ENCODE results near the gene SALL1. TPM values are rescaled to one million over a fixed set of nuclear protein-coding genes. Genes with fewer than 3 reads are reported as not detected.

The SALL1 gene
- total RNA-seq, 1 experiment from 2014 or later: not detected

DNA sequence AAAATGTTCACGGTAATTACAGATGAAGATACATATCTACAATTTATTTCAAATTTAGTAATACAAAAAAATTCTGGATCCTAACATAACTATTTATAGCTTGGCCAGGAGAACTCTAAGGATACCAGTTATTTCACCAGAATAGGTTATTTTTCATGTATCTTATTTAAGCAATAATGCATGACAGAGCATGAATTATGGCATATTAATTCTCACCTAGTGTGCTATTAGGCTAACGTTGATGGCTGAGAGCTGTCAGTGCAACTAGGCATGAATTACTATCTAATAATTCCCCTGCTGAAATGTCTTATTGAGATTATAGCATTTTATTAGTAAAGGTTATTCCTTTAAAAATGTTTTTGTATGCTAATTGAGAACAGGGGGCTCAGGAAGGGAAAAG is 44.5 kb downstream of the SALL1 start:
- Histone ChIP-seq H3K4me3 (replicated peaks in 1 of 2; ENCODE audit: low read depth in 1 of 2, low read length in 2 of 2) (no peak overlapping the region), H3K27me3 (ENCODE audit: insufficient read depth, low read length) (no peaks in the 10 kb centered on the region), H3K79me2 (ENCODE audit: insufficient read depth, low read length) (no peaks in the 10 kb centered on the region), H2AFZ (ENCODE audit: low read depth, low read length, poor library complexity, severe bottlenecking) (no peak overlapping the region), H4K20me1 (ENCODE audit: insufficient read depth) (no peaks in the 10 kb centered on the region), H3K27ac (ENCODE audit: low read depth, low read length) (no peak overlapping the region), H3K9me2 (ENCODE audit: insufficient read depth) (no peaks in the 10 kb centered on the region), H3K9ac (ENCODE audit: low read length) (no peak overlapping the region), H3K4me1 (ENCODE audit: control insufficient read depth in 1 of 2, insufficient read depth in 2 of 2, low read length in 2 of 2) (no peaks in the 10 kb centered on the region), H3K4me2 (ENCODE audit: low read length) (no peak overlapping the region), H3K36me3 (ENCODE audit: control insufficient read depth in 1 of 2, insufficient read depth in 2 of 2, low read length in 2 of 2) (no peaks in the 10 kb centered on the region), H3K9me3 (ENCODE audit: control insufficient read depth in 1 of 2, insufficient read depth in 1 of 2, low read depth in 1 of 2, low read length in 2 of 2) (no peaks in the 10 kb centered on the region)
- ChIA-PET RAD21 (ENCODE audit: low non-redundant PET in 1 of 2, low total read pairs in 2 of 2, uncharacterized antibody in 2 of 2, unreplicated experiment in 2 of 2) (no interaction called here), CTCF (no interaction called here), POLR2A (no interaction called here)
- ATAC-seq (no peak), DNase-seq (ENCODE audit: low read depth, low spot score) (no peak)
- TF ChIP-seq REST (IDR thresholded peaks at IDR 0.05; ENCODE audit: low read depth) (no peak), ATF3 (IDR thresholded peaks at IDR 0.05) (no peak), EGR1 (IDR thresholded peaks at IDR 0.05; ENCODE audit: low read depth) (no peak), POLR2AphosphoS5 (IDR thresholded peaks at IDR 0.05; ENCODE audit: low read depth, low read length) (no peak), YY1 (IDR thresholded peaks at IDR 0.05; ENCODE audit: extremely low read depth, insufficient replicate concordance, low read depth, low read length) (no peak)
- no TSS peak for BruUV-seq (replicated peaks)
- intact Hi-C loops (cut with micrococcal nuclease): no loop called here

- Histone ChIP-seq H3K36me3 (ENCODE audit: control insufficient read depth in 1 of 2, insufficient read depth in 2 of 2, low read length in 2 of 2) (no peaks in the 10 kb centered on the region), H4K20me1 (ENCODE audit: insufficient read depth) (no peaks in the 10 kb centered on the region), H3K4me2 (ENCODE audit: low read length) (no peak overlapping the region), H3K27ac (ENCODE audit: low read depth, low read length) (no peak overlapping the region), H3K4me1 (ENCODE audit: control insufficient read depth in 1 of 2, insufficient read depth in 2 of 2, low read length in 2 of 2) (no peaks in the 10 kb centered on the region), H3K9ac (ENCODE audit: low read length) (no peak overlapping the region), H3K79me2 (ENCODE audit: insufficient read depth, low read length) (no peaks in the 10 kb centered on the region), H3K27me3 (ENCODE audit: insufficient read depth, low read length) (no peaks in the 10 kb centered on the region), H3K9me2 (ENCODE audit: insufficient read depth) (no peaks in the 10 kb centered on the region), H2AFZ (ENCODE audit: low read depth, low read length, poor library complexity, severe bottlenecking) (no peak overlapping the region), H3K4me3 (replicated peaks in 1 of 2; ENCODE audit: low read depth in 1 of 2, low read length in 2 of 2) (no peak overlapping the region), H3K9me3 (ENCODE audit: control insufficient read depth in 1 of 2, insufficient read depth in 1 of 2, low read depth in 1 of 2, low read length in 2 of 2) (no peaks in the 10 kb centered on the region)
- CTCF ChIA-PET: no interaction called here
- TF ChIP-seq SIN3A (IDR thresholded peaks at IDR 0.05; ENCODE audit: low read depth) (no peak), YY1 (IDR thresholded peaks at IDR 0.05; ENCODE audit: extremely low read depth, insufficient replicate concordance, low read depth, low read length) (no peak), ZNF274 (IDR thresholded peaks at IDR 0.05; ENCODE audit: low read depth, low read length) (no peak), ATF3 (IDR thresholded peaks at IDR 0.05) (no peak), FOSL1 (IDR thresholded peaks at IDR 0.05; ENCODE audit: low read depth) (no peak), ZFX (IDR thresholded peaks at IDR 0.05) (no peak), EZH2phosphoT487 (IDR thresholded peaks at IDR 0.05; ENCODE audit: borderline replicate concordance) (no peak), JUND (IDR thresholded peaks at IDR 0.05) (no peak), SP1 (IDR thresholded peaks at IDR 0.05; ENCODE audit: low read depth) (no peak), SRF (IDR thresholded peaks at IDR 0.05; ENCODE audit: low read depth) (no peak), EGR1 (IDR thresholded peaks at IDR 0.05; ENCODE audit: low read depth) (no peak), POLR2A (IDR thresholded peaks at IDR 0.05; ENCODE audit: borderline replicate concordance, extremely low read depth, insufficient read depth, insufficient read length) (no peak), TCF7L2 (IDR thresholded peaks at IDR 0.05; ENCODE audit: borderline replicate concordance, extremely low read depth, insufficient read depth, insufficient read length) (no peak), POLR2AphosphoS5 (IDR thresholded peaks at IDR 0.05; ENCODE audit: low read depth, low read length) (no peak)
- TF ChIP-seq, protein P1, sequence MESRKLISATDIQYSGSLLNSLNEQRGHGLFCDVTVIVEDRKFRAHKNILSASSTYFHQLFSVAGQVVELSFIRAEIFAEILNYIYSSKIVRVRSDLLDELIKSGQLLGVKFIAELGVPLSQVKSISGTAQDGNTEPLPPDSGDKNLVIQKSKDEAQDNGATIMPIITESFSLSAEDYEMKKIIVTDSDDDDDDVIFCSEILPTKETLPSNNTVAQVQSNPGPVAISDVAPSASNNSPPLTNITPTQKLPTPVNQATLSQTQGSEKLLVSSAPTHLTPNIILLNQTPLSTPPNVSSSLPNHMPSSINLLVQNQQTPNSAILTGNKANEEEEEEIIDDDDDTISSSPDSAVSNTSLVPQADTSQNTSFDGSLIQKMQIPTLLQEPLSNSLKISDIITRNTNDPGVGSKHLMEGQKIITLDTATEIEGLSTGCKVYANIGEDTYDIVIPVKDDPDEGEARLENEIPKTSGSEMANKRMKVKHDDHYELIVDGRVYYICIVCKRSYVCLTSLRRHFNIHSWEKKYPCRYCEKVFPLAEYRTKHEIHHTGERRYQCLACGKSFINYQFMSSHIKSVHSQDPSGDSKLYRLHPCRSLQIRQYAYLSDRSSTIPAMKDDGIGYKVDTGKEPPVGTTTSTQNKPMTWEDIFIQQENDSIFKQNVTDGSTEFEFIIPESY (IDR thresholded peaks at IDR 0.05; ENCODE audit: extremely low read depth, insufficient replicate concordance, low read length): no peak
- DNase-seq (ENCODE audit: low read depth, low spot score): no peak
- no peak for ATAC-seq
- POLR2A ChIA-PET: no interaction called here
- no TSS peak for BruUV-seq (replicated peaks)
- RAD21 ChIA-PET (ENCODE audit: low non-redundant PET in 1 of 2, low total read pairs in 2 of 2, uncharacterized antibody in 2 of 2, unreplicated experiment in 2 of 2): no interaction called here
- intact Hi-C loops (cut with micrococcal nuclease): no loop called here
Measured at GRCh38 chr16:51103590-51103989, 47.5 kb downstream of the SALL1 start.
